Colonic mucosa (tissue), 4 donors: ENCODE measurements around the gene GPR4. TPM values are rescaled to one million over a fixed set of nuclear protein-coding genes. Genes with fewer than 3 reads are reported as not detected.
A peak's percentile ranks its signal among the peaks of the same experiment; 100 is the strongest.
"Not testable (repeated sequence)": the region's sequence is repeated elsewhere in the genome, so short reads cannot be mapped to it uniquely, and the experiment has no call there.

Experiments
- DNase-seq: peaks from one replicate; pipeline ENCODE4 v3.0.0-alpha.2; 2020
- H3K27ac ChIP-seq: fragments of 200-600 bp; one replicate; pipeline ENCODE4 v1.8.0; 2021
- H3K27me3 ChIP-seq: fragments of 200-600 bp; one replicate; pipeline ENCODE4 v1.8.0; 2021
- H3K36me3 ChIP-seq: fragments of 200-600 bp; one replicate; pipeline ENCODE4 v1.8.0; 2021
- H3K4me1 ChIP-seq: fragments of 200-600 bp; one replicate; pipeline ENCODE4 v1.8.0; 2021; ENCODE audit warnings: mild to moderate bottlenecking
- H3K4me3 ChIP-seq: fragments of 200-600 bp; one replicate; pipeline ENCODE4 v1.8.0; 2021
- H3K9ac ChIP-seq, 2 donors: one replicate each; pipeline ENCODE4 v1.7.0; 2013; ENCODE audit warnings: control low read depth in 2 of 2, low read depth in 2 of 2, low read length in 2 of 2
- H3K9me3 ChIP-seq: fragments of 200-600 bp; one replicate; pipeline ENCODE4 v1.8.0; 2021
- intact Hi-C: fragments of 100-400 bp; cut with DNase I; formaldehyde crosslinking; loops from one replicate; pipeline ENCODE4 v1.14.1; 2022
- total RNA-seq, 2 donors: library from RNA; stranded (reverse); fragmentation: NEBNext Ultra II Directional in 1 of 2; extraction: Animal tissue kit (Norgen Biotek cat#: 25700) in 1 of 2; gene quantifications; one replicate each; pipeline ENCODE4 v1.2.1, GENCODE V29; 2021
- TF ChIP-seq, protein P1 (sequence below): fragments of 200-600 bp; IDR thresholded peaks from one replicate; pipeline ENCODE4 v1.8.0; 2022; ENCODE audit warnings: antibody characterized with exemption, mild to moderate bottlenecking
- donor health status: healthy.
- donor health status: DM: no; HTN: no; CAD: no.
- donor health status: DM: no; HTN: no; CAD: no.

Gene GPR4
- total RNA-seq, 2 donors from 2014 or later = 0.52 to 2.0 TPM

- no peak for DNase-seq
- peak overlapping the region in 1 of 2 donors; percentile 20 for H3K9ac ChIP-seq
- no peaks in the 10 kb centered on the region for H3K27me3 ChIP-seq
- intact Hi-C loops = no loop called here
- H3K4me1 ChIP-seq = peaks cover 14% of the 10 kb centered on the region
- TF ChIP-seq, protein P1, sequence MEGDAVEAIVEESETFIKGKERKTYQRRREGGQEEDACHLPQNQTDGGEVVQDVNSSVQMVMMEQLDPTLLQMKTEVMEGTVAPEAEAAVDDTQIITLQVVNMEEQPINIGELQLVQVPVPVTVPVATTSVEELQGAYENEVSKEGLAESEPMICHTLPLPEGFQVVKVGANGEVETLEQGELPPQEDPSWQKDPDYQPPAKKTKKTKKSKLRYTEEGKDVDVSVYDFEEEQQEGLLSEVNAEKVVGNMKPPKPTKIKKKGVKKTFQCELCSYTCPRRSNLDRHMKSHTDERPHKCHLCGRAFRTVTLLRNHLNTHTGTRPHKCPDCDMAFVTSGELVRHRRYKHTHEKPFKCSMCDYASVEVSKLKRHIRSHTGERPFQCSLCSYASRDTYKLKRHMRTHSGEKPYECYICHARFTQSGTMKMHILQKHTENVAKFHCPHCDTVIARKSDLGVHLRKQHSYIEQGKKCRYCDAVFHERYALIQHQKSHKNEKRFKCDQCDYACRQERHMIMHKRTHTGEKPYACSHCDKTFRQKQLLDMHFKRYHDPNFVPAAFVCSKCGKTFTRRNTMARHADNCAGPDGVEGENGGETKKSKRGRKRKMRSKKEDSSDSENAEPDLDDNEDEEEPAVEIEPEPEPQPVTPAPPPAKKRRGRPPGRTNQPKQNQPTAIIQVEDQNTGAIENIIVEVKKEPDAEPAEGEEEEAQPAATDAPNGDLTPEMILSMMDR = no peak
- no peak overlapping the region for H3K27ac ChIP-seq
- H3K9me3 ChIP-seq = no peaks in the 10 kb centered on the region
- H3K36me3 ChIP-seq = peaks cover 11% of the 10 kb centered on the region
- H3K4me3 ChIP-seq = no peak overlapping the region
Observed at GRCh38 chr19:45616704-45617017, 14.6 kb upstream of the GPR4 start.

DNA sequence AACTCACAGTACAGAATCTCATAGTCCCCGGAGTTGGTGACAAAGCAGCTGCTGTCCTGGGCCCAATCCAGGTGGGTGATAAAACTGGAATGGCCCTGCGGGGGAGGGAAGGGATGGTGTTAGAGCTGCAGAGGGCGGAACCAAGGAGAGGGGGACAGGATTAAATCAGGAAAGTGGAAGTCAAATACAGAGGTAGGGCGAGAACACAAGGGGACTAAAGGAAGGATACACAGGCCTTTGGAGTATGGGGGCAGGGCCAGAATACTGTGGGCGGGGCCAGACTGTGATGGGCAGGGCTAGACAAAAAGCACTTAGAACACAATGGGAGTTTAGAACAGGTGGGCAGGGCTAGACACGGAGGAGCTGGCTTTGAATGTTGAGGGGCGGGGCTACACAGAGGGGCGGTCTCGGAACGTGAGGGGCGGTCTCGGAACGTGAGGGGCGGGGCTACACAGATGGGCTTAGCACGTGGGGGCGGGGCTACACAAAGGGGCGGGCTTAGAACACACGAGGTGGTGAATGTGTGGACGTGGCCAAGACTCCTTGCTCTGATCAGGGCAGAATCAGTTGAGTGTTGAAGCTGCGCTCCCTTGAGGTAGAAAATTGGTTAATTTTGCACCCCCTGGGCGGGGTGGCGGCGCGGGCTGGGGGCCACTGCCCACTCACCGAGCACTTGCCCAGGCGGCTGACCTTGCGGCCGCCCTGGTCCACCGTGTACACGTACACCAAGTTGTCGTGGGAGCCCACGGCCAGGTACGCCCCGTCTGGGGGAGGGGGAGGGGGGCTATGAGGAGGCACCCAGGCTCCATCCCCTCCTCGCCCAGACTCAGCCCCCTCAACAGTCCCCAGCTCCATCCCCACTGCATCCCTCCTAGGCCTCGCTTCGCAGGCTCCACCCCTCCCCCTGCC, 14.0 kb upstream of the GPR4 start:
- intact Hi-C loops = no loop called here
- DNase-seq = peak; percentile 96
- TF ChIP-seq, protein P1 = no peak
- Histone ChIP-seq H3K27me3 (no peaks in the 10 kb centered on the region), H3K4me1 (peaks cover 14% of the 10 kb centered on the region), H3K9ac (peak overlapping the region; percentile 20 to 67), H3K4me3 (no peak overlapping the region), H3K9me3 (no peaks in the 10 kb centered on the region), H3K36me3 (peaks cover 11% of the 10 kb centered on the region), H3K27ac (peak overlapping the region; percentile 90)

- H3K36me3 ChIP-seq = peaks cover 15% of the 10 kb centered on the region
- intact Hi-C loops, H3K9me3 ChIP-seq, DNase-seq, H3K27me3 ChIP-seq, H3K4me3 ChIP-seq: not testable (repeated sequence)
- H3K4me1 ChIP-seq = peaks cover 14% of the 10 kb centered on the region
- peak overlapping the region; percentile 90 for H3K27ac ChIP-seq
- peak overlapping the region in 1 of 2 donors; percentile 76 for H3K9ac ChIP-seq
Observed at GRCh38 chr19:45615056-45615455, 13.0 kb upstream of the GPR4 start.

DNA sequence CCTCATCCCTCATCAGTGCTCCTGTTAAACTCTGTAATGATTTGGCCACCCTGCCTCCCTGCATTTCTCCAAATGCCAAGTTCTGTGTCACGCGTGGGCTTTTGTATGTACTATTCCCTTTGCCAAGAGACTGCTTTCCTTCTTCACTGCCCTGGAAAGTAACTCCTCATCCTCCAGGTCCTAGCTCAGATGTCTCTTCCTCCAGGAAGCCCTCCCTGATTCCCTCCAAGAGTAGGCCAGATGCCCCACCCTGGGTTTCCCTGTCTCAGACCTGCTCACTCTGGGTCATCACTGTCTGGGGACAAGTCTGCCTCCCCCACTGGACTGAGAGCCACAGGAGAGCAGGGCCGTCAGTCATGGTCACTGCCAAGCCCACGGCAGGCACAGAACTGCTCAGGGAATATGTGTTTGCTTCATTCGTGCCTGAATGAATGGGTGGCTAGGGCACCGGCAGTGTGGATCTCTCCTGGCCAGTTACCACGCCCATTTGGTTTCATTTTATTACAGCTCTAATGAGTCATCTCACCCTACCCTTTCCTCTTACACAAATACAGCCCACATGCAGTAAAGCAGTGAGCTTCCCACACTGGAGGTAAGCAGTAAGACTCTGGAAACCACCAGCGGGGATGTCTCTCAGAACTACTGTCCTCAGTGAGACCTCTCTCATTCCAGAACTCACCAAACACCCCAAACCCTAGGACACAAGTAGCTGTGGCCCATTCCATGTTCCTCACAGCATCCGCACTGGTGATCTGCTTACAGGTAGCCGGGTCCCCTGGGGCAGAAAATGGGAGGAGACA, 12.1 kb upstream of the GPR4 start:
- peak overlapping the region; percentile 90 for H3K27ac ChIP-seq

GRCh38 chr19:45608948-45609347, 6.9 kb upstream of the GPR4 start:
- no peak overlapping the region for H3K4me3 ChIP-seq
- peaks cover 5% of the 10 kb centered on the region for H3K36me3 ChIP-seq
- TF ChIP-seq, protein P1 = no peak
- H3K27me3 ChIP-seq = no peaks in the 10 kb centered on the region
- no peaks in the 10 kb centered on the region for H3K9me3 ChIP-seq
- peaks cover 3% of the 10 kb centered on the region for H3K4me1 ChIP-seq
- no peak for DNase-seq
- intact Hi-C loops = no loop called here
- H3K27ac ChIP-seq = no peak overlapping the region
- no peak overlapping the region for H3K9ac ChIP-seq

More for the DNA sequence above, 12.1 kb upstream of the GPR4 start:
- H3K27me3 ChIP-seq = no peaks in the 10 kb centered on the region
- peak; percentile 83 for DNase-seq
- H3K9me3 ChIP-seq = no peaks in the 10 kb centered on the region
- H3K4me1 ChIP-seq = peaks cover 14% of the 10 kb centered on the region
- H3K9ac ChIP-seq = peak overlapping the region in 1 of 2 donors; percentile 76
- intact Hi-C loops = no loop called here
- H3K4me3 ChIP-seq = no peak overlapping the region
- TF ChIP-seq, protein P1 = no peak
- peaks cover 7% of the 10 kb centered on the region for H3K36me3 ChIP-seq
